Left colon (tissue), 2 donors: Measurements from ENCODE around the gene IFNL4. TPM values are rescaled to one million over a fixed set of nuclear protein-coding genes. Genes with fewer than 3 reads are reported as not detected.
A peak's percentile ranks its signal among the peaks of the same experiment; 100 is the strongest.
"Not testable (repeated sequence)": the region's sequence is repeated elsewhere in the genome, so short reads cannot be mapped to it uniquely, and the experiment has no call there.

Experiments
- ATAC-seq: fragments of 200-7000 bp; cut with Tn5 transposase; one replicate; pipeline ENCODE4 v1.9.1; 2020; ENCODE audit warnings: mild to moderate bottlenecking, moderate library complexity
- DNase-seq, 2 donors: peaks; one replicate each; pipeline ENCODE4 v3.0.0-alpha.2; 2020
- intact Hi-C, 2 donors: fragments of 100-400 bp; cut with DNase I in 1 of 2; cut with micrococcal nuclease in 1 of 2; formaldehyde crosslinking; loops; one replicate each; pipeline versions ENCODE4 v1.11.2 to v1.14.0; 2022; cut with DNase I, micrococcal nuclease
- total RNA-seq, 2 donors: library from RNA; stranded (reverse); fragmentation: NEBNext Ultra II Directional; extraction: Animal tissue kit (Norgen Biotek cat#: 25700); gene quantifications; one replicate each; pipeline ENCODE4 v1.2.1, GENCODE V29; 2021
- donor health status: DM: no; HTN: no; CAD: no.
- donor health status: DM: yes; HTN: yes; CAD: no.

IFNL4 gene
- total RNA-seq, 2 donors from 2014 or later = not detected

DNA sequence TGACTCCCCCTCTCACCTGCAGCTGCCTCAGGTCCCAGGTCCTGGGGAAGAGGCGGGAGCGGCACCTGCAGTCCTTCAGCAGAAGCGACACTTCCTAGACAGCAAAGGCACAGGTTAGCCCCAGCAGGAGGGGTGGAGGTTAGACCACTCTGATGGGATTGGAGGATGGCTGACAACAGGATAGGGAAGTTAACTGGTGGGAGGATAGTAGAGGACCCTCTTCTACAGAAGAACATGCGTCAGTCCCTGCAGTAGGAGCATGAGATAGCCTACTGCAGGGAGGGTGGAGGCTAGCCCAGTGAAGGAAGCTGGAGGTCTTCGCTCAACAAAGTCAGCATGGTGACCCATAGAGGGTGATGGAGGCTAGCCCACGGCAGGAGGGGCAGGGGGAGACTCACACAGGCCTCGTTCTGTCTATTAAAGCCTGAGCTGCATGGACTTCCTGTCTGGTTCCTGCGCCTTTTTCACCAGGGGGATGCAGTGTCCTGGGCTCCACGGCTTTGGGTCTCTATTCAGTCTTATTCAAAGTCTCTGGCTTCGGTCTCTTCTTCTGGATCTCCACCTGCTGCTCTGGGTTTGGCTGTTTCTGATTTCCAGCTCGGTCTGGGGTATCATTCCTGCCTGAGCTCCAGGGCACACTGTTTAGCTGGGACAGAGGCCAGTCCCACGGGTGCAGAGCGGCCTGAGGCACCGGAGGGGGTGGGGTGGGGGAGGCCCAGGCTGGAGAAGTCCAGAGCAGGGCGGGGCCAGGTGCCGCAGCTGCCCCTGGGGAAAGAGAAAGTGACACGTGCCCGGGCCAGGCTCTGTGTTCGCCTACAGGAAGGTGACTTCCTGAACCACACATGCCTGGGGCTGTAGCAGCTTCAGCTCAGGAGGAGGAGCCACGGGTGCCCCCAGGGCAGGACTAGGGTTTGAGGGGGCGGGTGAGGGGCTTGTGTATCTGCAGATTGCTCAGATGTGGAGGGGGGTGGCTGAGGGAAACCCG is 11.2 kb downstream of the IFNL4 start:
- DNase-seq = peak; percentile 78 to 80
- ATAC-seq = peak; percentile 100
- intact Hi-C loops = no loop called here

DNA sequence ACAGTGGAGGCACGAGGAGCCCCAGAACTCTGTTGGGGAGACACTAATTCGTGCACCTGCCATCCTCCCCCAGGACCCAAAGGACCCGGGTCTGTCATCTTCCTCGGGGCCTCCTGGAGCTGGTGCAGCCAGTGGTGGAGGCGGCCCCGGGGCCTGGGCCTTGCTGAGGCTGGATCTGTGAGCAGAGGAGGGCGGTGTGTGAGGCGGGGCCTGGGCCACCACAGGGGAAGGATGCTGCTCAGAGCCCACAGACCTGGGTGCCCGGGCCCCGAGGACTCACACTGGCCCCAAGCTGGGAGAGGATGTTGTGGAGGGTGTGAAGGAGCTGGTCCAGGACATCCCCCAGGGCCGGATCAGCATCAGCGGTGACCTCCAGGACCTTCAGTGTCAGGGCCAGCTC is 12.1 kb downstream of the IFNL4 start:
- intact Hi-C loops = no loop called here
- ATAC-seq = no peak
- DNase-seq = peak in 1 of 2 donors; percentile 32

DNA sequence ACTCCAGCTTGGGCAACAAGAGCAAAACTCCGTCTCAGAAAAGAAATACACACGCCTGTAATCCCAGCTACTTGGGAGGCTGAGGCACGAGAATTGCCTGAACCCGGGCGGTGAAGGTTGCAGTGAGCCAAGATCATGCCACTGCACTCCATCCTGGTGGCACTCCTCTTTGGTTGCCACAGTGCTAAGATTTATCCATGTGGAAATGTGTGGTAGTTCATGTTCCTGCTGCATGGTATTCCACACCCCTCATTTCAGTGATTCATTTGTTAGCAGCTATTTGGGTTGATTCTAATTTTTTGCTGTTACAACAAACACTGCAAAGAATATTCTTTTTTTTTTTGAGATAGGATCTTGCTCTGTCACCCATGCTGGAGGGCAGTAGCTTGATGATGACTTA is 15.9 kb downstream of the IFNL4 start:
- DNase-seq = no peak
- intact Hi-C loops = no loop called here

DNA sequence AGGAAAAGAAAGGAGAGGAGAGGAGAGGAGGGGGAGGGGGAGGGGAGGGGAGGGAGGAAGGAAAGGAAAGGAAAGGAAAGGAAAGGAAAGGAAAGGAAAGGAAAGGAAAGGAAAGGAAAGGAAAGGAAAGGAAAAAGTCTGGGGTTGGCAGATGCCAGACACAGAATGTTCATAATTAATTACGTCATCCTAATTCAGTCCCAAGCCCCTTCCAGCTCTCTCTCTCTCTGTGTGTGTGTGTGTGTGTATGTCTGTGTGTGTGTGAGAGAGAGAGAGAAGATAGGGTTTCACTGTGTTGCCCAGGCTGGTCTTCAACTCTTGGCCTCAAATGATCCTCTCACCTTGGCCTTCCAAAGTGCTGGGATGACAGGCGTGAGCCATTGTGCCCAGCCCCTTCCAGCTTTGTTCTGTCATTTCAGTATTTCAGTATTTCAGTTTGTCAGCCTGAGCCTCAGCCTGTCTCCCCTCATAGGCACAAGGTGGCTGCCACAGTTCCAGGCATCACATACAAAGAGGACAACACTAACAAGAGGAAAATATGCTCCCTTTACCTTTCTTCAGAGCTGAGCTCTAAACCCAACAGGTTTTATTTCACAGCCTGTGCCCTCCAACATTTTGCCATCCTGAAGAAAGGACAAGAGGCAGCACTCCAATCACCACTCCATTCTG is 18.4 kb downstream of the IFNL4 start:
- intact Hi-C loops = no loop called here
- ATAC-seq = no peak
- DNase-seq = no peak

More for the DNA sequence above, 15.9 kb downstream of the IFNL4 start:
- no peak for ATAC-seq

DNA sequence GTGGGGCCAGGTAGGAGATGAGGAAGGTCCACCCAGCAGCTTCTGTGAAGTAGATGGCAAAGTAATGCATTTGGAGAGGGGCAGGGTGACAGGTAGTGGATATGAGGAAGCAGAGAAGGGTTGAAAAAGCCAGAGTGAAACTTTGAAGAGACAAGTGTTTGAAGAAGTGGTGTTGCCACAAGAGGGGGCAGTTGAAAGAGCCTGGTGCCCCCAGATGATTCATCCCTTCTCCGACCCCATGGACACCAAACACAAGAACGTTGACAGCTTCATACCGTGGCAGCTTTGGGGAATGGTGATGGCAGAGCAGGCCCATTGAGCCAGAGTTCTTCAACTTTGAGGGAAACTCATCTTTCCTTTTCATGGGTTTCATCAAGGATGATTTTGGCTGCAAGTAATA is 23.7 kb downstream of the IFNL4 start:
- ATAC-seq (no peak), DNase-seq (no peak)
- intact Hi-C loops = no loop called here

DNA sequence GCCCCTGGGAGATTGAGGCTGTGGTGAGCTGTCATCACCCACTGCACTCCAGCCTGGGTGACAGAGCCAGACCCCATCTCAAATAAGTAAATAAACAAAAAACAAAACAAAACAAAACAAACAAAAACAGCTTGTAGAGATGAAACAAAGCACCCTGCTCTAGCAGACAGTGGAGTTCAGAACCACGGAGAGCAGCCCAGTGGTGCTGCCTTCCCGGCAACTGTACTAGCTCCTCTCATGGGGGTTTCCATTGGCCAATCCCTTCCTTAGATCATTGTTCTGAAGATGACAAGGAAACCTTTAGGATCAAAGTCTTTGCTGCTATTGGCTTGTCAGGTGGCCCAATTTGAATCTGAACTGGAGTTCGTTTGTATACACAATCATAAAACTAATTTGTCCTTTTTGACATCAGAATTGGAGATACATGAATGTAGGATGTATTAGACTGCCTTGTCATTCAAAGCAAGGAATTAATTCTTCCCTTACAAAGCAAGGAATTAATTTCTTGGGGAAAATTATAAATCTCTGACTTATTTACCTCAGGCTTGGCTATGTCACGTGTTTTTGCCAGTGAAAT is 24.9 kb downstream of the IFNL4 start:
- ATAC-seq (no peak), DNase-seq (no peak)
- intact Hi-C loops = no loop called here

DNA sequence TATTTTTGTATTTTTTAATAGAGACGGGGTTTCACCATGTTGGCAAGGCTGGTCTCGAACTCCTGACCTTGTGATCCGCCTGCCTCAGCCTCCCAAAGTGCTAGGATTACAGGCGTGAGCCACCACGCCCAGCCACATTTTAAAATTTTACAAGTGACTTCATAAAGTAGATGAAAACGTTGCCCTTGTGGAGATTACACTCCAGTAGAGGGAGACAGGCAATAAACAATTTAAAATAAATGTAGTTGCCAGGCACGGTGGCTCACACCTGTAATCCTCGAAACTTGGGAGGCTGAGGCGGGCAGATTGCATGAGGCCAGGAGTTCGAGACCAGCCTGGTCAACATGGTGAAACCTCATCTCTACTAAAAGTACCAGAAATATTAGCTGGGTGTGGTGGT is 29.5 kb downstream of the IFNL4 start:
- DNase-seq, intact Hi-C loops, ATAC-seq: not testable (repeated sequence)

- DNase-seq (no peak), ATAC-seq (no peak)
- intact Hi-C loops = no loop called here
Observed at GRCh38 chr19:39218230-39219007, 30.2 kb downstream of the IFNL4 start.

DNA sequence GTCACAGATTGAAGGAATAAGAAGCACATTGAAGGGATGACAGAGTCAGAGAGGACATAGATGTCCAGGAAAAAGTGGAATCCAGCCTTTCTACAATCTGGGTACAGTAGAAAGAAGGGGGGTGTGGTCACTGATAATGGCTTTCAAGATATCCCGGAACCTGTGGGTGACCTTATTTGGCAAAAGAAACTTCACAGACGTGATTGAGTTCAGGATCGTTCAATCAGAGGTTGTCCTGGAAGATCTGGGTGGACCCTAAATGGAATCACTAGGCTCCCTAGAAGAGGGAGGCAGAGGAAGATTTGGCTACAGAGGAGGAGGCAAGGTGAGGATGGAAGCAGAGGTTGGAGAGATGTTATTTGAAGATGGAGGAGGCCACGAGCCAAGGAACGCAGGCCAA is 31.6 kb downstream of the IFNL4 start:
- ATAC-seq (no peak), DNase-seq (no peak)
- intact Hi-C loops = no loop called here

GRCh38 chr19:39215323-39215722 is 33.3 kb downstream of the IFNL4 start:
- ATAC-seq, intact Hi-C loops, DNase-seq: not testable (repeated sequence)

DNA sequence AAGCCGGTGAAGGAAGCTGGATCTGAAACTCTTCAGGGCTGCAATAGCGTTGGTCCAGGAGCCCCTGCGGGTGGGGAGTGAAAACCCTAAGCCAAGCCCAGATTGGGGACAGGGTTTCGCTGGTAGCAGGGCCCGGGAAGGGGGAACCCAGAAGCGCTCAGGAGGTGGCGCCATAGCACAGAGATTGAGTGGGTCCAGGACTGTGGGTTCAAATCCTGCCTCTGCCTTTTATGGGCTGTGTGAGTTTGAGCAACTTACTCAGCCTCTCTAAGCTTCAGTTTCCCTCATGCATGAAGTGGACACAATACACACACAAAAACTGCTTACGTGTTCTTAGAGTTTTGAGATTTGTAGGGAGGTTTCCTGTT is 36.3 kb downstream of the IFNL4 start:
- DNase-seq = peak in 1 of 2 donors; percentile 57
- ATAC-seq = peak; percentile 59
- intact Hi-C loops = no loop called here

- intact Hi-C loops = no loop called here
- ATAC-seq (no peak), DNase-seq (no peak)
Observed at GRCh38 chr19:39211731-39212374, 36.8 kb downstream of the IFNL4 start.

- intact Hi-C loops = no loop called here
- DNase-seq (no peak), ATAC-seq (no peak)
Observed at GRCh38 chr19:39209196-39209595, 39.5 kb downstream of the IFNL4 start.

- ATAC-seq (no peak), DNase-seq (no peak)
- intact Hi-C loops = no loop called here
Observed at GRCh38 chr19:39208175-39208795, 40.4 kb downstream of the IFNL4 start.

DNA sequence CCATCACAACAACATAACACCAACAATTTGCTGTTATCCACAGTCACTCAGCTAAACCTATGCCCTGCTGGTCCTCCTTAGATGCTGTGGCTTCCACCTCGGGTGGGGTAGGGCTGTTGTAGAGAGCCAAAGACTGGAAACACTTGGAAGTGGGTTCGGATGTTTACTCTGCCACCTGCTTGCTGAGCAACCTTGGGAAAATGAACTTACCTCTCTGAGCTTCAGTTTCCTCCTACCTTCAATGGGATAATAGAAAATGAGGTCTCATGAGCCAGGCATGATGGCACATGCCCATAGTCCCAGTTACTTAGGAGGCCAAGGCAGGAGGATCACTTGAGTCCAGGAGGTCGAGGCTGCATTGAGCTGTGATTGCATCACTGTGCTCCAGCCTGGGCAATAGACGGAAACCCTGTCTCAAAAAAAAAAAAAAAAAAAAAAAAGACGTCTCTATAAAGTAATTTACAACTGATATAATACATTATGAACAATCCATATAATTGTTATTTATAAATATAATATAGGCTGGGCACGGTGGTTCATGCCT is 41.3 kb downstream of the IFNL4 start:
- ATAC-seq (no peak), DNase-seq (no peak)
- intact Hi-C loops = no loop called here

DNA sequence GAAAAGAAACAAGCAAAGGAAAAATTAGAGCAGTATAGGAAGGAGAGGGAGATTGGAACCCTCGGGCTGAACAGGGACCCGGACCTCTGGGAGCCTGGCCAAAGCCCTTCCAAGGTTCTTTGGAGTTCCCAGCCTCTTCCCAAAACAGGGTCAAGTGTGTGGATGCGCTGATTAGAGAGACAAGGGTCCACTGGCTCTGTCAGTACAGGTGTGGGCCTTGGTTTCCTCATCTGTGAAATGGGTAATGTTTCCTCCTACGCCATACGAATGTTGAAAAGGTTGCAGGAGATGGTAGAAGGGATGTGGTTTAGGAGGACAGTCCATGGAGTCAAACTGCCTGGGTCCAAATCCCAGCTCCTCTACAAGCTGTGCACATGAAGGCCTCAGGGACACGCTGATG is 42.5 kb downstream of the IFNL4 start:
- no peak for ATAC-seq
- intact Hi-C loops = no loop called here
- no peak for DNase-seq

- intact Hi-C loops = no loop called here
- DNase-seq = no peak
- ATAC-seq = no peak
Observed at GRCh38 chr19:39205449-39205764, 43.2 kb downstream of the IFNL4 start.
